ENCODE data around the gene CDC26. TPM values are rescaled to one million over a fixed set of nuclear protein-coding genes. Genes with fewer than 3 reads are reported as not detected.

CDC26 gene
- total RNA-seq, 1 experiment from 2014 or later: 51.6 TPM

DNA sequence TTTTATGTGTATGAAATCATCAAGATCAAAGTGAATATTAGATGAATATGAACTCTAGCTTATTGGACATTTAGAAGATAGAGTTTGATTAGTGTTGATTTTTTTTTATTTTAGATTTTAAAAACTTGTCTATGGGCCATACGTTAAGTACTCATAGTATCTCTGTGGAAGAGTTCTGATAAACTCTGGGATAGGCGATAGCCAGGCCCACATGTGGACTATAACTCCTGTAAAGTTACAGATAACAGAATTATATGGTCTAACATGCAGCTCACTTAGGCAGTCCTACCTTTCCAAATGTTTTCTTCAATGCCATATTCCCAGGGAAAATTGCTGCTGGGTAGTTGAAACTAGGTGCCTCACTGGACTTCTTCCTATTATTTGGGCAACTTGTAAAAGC, 43.7 kb downstream of the CDC26 start:
- no TSS peak for BruUV-seq (replicated peaks)
- Mint-ChIP-seq H3K27ac (ENCODE audit: low read depth, unreplicated experiment) (no peak overlapping the region), H3K4me1 (ENCODE audit: insufficient read depth, unreplicated experiment) (no peaks in the 10 kb centered on the region), H3K4me3 (ENCODE audit: unreplicated experiment) (no peak overlapping the region), H3K27me3 (ENCODE audit: insufficient read depth, unreplicated experiment) (no peaks in the 10 kb centered on the region), H3K36me3 (ENCODE audit: insufficient read depth, unreplicated experiment) (peaks cover 15% of the 10 kb centered on the region), H3K9me3 (ENCODE audit: unreplicated experiment) (no peaks in the 10 kb centered on the region)
- intact Hi-C loops (cut with micrococcal nuclease): no loop called here
- ChIA-PET POLR2A (interaction anchor here (0.8 to 1.2 kb wide), 2 partner anchors 9 to 44 kb away, joined by 3 to 5 read pairs; partner anchors contain the start of genes CDC26 and PRPF4), CTCF (interaction anchor here (0.6 to 1.6 kb wide), 3 partner anchors 9 to 110 kb away, joined by 3 to 5 read pairs (median 3); partner anchors contain the start of genes CDC26 and PRPF4)
- TF ChIP-seq, protein P1, sequence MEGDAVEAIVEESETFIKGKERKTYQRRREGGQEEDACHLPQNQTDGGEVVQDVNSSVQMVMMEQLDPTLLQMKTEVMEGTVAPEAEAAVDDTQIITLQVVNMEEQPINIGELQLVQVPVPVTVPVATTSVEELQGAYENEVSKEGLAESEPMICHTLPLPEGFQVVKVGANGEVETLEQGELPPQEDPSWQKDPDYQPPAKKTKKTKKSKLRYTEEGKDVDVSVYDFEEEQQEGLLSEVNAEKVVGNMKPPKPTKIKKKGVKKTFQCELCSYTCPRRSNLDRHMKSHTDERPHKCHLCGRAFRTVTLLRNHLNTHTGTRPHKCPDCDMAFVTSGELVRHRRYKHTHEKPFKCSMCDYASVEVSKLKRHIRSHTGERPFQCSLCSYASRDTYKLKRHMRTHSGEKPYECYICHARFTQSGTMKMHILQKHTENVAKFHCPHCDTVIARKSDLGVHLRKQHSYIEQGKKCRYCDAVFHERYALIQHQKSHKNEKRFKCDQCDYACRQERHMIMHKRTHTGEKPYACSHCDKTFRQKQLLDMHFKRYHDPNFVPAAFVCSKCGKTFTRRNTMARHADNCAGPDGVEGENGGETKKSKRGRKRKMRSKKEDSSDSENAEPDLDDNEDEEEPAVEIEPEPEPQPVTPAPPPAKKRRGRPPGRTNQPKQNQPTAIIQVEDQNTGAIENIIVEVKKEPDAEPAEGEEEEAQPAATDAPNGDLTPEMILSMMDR (IDR thresholded peaks at IDR 0.05; ENCODE audit: unreplicated experiment): no peak
- no peak for DNase-seq (ENCODE audit: unreplicated experiment)

DNA sequence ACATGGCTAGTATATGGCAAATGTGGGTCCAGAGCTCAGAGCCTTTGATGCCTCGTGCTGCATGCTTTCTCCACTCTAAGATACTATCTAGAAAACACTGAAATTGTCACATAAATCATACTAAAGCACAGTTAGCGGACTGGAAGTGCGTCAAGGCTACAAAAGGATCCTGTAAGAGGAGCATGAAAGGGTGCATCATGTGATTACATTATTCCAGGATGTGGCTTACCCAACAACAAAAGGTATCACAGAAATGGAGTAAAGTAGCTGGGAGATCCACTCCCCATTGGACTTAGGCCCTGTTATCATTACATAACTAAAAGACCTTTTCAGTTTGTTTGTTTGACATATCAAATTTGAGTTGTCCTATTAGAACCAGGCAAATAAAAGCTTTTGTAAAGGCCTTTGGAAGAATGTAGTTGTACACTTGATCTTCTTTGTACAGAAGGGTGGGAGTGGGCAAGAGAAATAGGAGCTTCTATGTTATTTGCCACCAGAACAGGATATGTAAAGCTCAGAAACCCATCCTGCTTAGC, 47.2 kb downstream of the CDC26 start:
- H3K4me3 Mint-ChIP-seq (ENCODE audit: unreplicated experiment): no peak overlapping the region
- CTCF ChIA-PET: interaction anchor here (1.1 to 1.4 kb wide), 2 partner anchors 21 to 47 kb away, joined by 3 to 6 read pairs; no protein-coding TSS in a partner anchor
- no peak overlapping the region for H3K27ac Mint-ChIP-seq (ENCODE audit: low read depth, unreplicated experiment)
- no peaks in the 10 kb centered on the region for H3K27me3 Mint-ChIP-seq (ENCODE audit: insufficient read depth, unreplicated experiment)
- TF ChIP-seq, protein P1 (IDR thresholded peaks at IDR 0.05; ENCODE audit: unreplicated experiment): no peak
- intact Hi-C loops (cut with micrococcal nuclease): no loop called here
- no peak for DNase-seq (ENCODE audit: unreplicated experiment)
- no TSS peak for BruUV-seq (replicated peaks)
- no peaks in the 10 kb centered on the region for H3K9me3 Mint-ChIP-seq (ENCODE audit: unreplicated experiment)
- H3K36me3 Mint-ChIP-seq (ENCODE audit: insufficient read depth, unreplicated experiment): peaks cover 26% of the 10 kb centered on the region
- H3K4me1 Mint-ChIP-seq (ENCODE audit: insufficient read depth, unreplicated experiment): peaks cover 10% of the 10 kb centered on the region
- POLR2A ChIA-PET: no interaction called here

DNA sequence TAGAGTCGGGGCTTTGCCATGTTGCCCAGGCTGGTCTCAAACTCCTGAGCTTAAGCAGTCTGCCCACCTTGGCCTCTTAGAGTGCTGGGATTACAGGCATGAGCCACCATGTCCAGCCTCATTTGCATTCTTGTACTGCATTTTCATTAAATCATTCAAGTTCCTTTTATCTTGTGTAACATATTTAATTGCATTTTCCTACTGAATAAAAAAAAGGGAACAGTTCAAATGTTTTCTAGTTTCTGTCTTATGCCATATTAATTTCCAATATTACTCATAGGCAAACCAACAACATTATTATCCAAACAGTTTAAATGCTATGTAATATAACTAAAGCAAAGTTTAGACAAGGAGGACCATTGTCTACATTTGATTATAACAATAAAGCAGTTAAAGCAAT, 47.9 kb downstream of the CDC26 start:
- Mint-ChIP-seq H3K27me3 (ENCODE audit: insufficient read depth, unreplicated experiment) (no peaks in the 10 kb centered on the region), H3K27ac (ENCODE audit: low read depth, unreplicated experiment) (no peak overlapping the region), H3K9me3 (ENCODE audit: unreplicated experiment) (no peaks in the 10 kb centered on the region), H3K4me1 (ENCODE audit: insufficient read depth, unreplicated experiment) (peaks cover 12% of the 10 kb centered on the region), H3K4me3 (ENCODE audit: unreplicated experiment) (no peak overlapping the region), H3K36me3 (ENCODE audit: insufficient read depth, unreplicated experiment) (peaks cover 26% of the 10 kb centered on the region)
- TF ChIP-seq, protein P1 (IDR thresholded peaks at IDR 0.05; ENCODE audit: unreplicated experiment): no peak
- DNase-seq (ENCODE audit: unreplicated experiment): no peak
- BruUV-seq (replicated peaks): no TSS peak
- POLR2A ChIA-PET: no interaction called here
- CTCF ChIA-PET: no interaction called here
- intact Hi-C loops (cut with micrococcal nuclease): no loop called here

DNA sequence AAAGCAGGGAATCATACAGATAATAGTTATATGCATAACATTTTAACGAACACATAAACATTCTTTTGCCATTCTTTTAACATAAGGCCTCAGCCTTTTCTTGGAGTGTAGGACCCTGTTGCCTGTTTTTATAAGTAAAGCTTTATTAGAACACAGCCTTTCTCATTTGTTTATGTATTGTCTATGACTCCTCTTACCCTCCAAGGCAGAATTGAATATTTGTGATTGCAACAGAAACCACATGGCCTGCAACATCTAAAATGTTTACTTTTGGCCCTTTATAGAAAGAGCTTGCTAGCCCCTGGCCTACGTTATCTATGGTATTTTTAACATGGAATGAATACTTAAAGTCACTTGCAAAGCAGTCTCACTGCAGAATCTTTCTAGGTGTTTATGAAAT, 51.4 kb downstream of the CDC26 start:
- Mint-ChIP-seq H3K27me3 (ENCODE audit: insufficient read depth, unreplicated experiment) (no peaks in the 10 kb centered on the region), H3K4me1 (ENCODE audit: insufficient read depth, unreplicated experiment) (peaks cover 22% of the 10 kb centered on the region), H3K27ac (ENCODE audit: low read depth, unreplicated experiment) (peak overlapping the region; percentile 96), H3K36me3 (ENCODE audit: insufficient read depth, unreplicated experiment) (peaks cover 22% of the 10 kb centered on the region), H3K4me3 (ENCODE audit: unreplicated experiment) (no peak overlapping the region), H3K9me3 (ENCODE audit: unreplicated experiment) (no peaks in the 10 kb centered on the region)
- peak; percentile 52 for DNase-seq (ENCODE audit: unreplicated experiment)
- no TSS peak for BruUV-seq (replicated peaks)
- POLR2A ChIA-PET: interaction anchor here (0.7 kb wide), 1 partner anchor 89 kb away, joined by 3 read pairs; no protein-coding TSS in a partner anchor
- intact Hi-C loops (cut with micrococcal nuclease): loop anchor here (5.0 kb wide), 1 partner anchor 37 kb away; no protein-coding TSS in a partner anchor
- CTCF ChIA-PET: interaction anchor here (0.6 to 2.5 kb wide), 4 partner anchors 36 to 321 kb away, joined by 3 to 9 read pairs (median 3); no protein-coding TSS in a partner anchor
- TF ChIP-seq, protein P1 (IDR thresholded peaks at IDR 0.05; ENCODE audit: unreplicated experiment): no peak

All from MCF 10A (cell line).